NOMO-1 treated with dmso at 0.1 percent for 144 hours (cell line): Measurements from ENCODE around the gene TBC1D22A.

Source experiments
- DNase-seq: peaks from one replicate; lab custom pipeline; 2025; ENCODE audit not compliant: unreplicated experiment; lab: John Stamatoyannopoulos, UW

The TBC1D22A gene

DNA sequence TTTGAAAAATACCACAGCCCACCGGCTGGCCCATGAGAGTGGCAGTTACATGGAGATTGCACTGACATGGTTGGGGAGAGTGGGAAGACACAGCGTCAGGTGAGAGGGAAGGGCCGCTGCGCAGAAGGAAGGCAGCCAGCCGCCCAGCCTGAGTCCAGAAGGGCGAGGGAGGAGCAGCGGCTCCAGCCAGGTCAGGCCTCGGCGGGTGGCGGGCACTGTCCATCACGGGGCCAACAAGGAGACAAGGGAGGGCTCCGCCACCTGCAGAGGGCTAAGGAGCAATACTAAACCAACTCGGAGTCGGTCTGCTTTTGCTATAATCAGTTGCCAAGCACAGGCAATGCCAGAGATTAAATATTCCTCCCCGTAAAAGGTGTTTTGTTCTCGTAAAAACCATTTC is 384.5 kb downstream of the TBC1D22A start:
- DNase-seq, result no peak

DNA sequence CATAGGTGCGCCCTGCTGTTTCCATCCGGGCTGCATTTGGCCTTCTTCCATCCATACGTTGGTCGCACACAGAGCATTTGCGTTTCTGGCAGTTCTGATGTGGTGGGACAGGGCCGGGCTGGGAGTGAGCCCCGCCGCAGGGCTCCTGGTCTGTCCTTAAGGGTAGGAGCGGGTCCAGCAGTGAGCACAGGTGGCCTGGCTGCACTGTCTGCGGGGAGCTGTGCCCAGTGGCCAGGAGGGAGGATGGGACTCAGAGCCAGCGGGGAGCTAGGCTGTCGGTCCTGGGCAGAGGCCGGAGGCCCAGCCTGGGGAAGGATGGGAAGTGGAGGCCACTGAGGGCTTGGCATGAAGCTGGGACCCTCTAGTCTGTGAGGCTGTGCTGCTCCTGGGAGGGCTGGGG is 385.1 kb downstream of the TBC1D22A start:
- DNase-seq, result no peak

- DNase-seq, result no peak
These were observed 386.1 kb downstream of the TBC1D22A start for GRCh38 chr22:47148510-47148909.

DNA sequence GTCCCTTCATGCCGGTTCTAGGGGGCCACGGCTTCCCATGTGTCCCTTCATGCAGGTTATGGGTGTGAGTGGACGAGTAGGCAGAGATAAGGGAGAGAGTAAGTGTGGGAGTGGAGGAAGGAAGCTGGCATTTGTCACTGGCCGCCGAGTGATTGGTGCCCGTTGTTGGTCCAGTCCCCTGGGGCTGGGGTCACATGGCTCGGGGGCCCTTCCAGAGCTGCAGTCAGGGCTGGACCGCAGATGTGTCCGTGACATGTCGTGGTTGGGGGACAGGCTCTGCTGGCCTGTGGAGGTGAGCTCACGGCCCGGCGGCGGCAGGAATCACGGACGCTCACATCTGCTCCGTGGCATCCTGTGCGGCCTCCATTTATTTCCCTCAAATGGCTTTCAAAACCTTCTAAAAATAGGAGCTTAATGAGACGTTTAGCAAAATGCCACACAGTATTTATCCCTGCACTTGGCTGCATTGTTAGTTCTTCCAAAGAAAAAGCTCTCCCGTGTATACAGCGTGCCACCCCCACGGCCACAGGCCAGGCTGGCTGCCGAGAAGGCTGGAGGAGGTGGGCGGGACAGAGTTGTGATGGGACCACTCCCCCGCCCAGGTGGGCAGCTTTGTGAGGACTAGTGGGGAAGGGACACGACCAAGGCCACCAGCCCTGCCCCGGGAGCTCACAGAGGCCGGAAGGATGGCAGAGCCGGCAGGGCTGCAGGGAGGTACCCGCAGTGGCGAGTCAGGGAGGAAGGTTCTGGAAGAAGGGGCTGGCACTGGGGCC is 386.7 kb downstream of the TBC1D22A start:
- DNase-seq, result no peak

GRCh38 chr22:47149976-47150375 is 387.5 kb downstream of the TBC1D22A start:
- DNase-seq, result no peak

DNA sequence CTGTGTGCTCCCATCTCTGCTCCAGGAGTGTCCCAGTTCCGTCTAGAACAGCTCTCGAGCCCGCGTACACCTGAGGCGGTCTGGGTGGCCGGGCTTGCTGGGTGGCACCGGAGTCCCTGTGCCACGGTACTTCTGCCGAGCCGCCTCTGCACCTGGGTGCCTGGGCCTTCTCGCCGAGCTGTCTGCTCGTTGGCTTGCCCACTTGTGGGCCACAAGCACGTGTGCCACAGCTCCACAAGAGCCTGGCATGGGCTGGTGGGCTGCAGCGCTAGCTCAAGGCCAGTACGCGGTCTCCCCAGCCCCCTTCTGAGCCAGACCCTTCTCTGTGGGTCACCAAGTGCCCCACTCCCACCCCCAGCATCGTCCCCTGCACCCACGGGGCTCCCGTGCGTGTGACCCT is 388.0 kb downstream of the TBC1D22A start:
- DNase-seq, result no peak

DNA sequence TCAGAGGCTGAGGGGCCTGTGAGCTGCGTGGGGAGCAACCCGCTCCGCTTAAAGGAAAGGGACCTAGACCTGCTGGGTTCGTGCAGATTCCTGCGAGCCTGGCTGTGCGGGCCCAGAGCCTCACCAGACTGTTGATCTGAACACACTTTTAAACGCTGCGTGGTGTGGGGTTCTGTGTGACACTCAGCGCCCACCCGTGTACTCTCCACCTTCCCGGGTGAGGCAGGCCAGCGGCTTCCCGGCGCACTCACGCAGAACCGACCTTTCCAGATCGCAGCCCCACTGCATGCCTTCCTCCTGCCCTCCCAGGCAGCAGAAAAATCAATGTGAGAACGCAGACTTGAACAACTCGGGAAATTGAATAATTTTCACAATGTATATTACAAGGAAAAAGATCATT is 388.6 kb downstream of the TBC1D22A start:
- no peak for DNase-seq

DNA sequence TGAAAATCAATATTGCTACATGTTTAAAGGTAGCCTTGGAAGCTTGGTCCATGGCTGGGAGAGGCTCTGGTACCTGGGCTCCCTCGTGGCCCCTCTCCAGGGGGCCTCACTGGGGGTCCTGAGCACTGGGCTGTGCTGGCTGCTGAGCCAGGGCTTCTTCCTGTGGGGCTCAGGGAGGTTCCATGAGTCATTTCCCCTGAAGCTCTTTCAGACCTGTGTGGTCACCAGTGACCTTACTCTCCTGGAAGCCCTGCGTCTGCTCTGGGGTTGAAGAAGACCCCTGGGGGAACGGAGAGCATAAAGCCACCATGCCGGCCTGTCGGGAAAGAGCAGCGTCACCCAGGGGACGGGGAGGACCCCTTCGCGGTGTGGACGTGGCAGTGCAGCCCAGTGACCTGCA is 389.0 kb downstream of the TBC1D22A start:
- no peak for DNase-seq

DNA sequence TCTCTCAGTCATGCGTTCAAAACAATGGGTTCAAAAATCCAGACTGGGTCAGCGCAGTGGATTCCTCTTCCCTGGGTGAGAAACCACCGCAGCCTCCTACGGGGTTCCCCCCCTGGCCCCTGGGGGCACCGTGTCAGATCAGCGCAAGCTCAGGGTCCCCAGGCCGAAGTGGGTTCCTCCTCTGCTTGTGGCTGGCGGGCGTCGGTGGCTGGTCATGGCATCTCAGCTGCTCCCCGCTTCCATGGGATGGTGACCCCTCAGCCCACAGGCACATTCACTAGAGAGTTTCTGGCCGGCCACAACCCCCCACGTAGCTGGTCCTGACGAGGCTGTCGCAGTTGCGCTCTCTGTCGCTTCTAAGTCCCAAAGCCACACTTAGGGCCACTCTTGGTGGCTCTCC is 389.8 kb downstream of the TBC1D22A start:
- no peak for DNase-seq

- DNase-seq, result no peak
These were observed 390.5 kb downstream of the TBC1D22A start for GRCh38 chr22:47152938-47153337.

DNA sequence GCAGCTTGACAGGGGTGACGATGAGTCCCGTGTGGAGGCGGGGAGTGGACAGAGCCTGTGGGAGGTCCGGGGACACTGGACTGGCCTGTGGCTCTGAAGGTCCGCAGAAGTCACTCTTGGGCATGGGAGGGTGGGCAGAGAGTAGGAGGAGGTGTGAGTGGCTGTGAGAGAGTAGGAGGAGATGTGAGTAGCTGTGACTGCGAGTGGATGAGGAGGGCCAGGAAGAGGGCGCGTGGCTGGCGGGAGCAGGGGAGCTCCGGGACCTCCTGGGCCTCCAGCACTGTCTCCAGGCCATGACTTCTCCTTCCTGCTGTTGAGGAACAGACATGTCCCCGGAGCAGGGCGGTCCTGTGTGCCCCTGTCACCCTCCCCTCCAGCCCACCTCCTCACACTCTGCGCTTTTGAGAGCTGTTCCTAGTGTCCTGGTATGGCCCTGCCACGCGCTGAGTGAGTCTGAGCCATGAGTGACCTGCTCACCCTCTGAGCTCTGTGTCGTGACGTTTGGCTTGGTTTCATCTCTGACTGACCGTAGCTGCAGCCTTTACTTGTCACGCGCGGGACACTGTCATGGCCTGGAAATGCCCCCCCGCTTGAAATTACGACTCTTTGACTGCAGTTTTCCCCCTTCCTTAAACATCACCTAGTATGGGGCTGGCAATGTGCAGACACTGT is 391.5 kb downstream of the TBC1D22A start:
- no peak for DNase-seq

DNA sequence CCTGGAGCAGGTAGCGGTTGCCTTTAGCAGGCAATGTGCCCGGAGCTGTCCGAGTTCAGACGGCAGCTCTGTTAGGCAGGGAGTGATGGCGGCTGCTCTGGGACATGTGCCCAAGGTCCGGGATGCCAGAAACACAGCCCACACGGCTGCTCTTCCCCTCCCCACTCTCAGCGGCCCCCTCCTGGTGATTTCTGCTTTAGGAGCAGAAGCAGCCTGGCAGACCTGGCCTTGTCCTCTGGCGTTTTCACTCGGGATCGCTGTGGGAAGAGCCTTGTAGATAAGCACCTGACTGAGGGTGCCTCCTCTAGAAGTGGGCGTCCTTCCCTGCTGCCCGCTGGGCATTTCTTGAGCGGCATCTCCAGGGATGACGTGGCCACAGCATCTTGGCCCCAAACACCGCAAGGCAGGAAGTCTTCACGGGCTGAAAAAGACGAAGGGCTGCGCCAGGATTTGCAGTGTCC is 392.2 kb downstream of the TBC1D22A start:
- DNase-seq, result no peak

DNA sequence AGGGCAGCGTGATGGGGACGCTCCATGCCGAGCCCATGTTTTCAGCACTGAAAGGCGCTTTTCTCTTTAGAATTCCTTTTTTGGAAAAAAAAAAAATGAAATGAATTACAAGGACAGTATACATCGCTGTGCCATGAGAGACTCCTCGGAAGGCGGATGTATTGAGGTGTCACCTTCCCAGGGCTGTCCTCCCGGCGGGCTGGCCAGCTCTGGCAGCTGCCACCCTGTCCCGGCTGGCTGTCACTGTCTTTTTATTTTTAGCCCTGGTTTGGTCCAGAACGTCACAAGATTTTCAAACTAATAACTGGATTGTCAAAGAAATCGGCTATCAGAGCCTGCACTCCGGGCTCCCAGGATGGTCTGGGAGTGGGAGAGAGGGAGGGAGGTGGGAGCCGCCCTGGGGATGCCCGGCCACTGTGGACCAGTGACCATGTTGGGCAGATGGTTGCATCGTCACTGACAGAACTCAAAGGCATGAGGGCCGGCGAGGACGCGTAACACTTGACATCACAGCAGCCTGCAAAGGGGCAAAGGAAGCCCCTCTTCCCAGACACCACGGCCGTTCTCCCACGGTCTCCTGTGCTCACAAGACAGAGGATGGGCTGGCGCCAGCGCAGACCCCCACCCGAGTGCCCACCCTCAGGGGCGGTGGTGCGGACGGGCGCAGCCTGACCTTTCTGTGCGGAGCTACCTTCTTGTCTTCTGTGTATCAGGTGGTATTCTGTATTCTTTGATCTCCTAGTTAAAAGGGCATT is 392.9 kb downstream of the TBC1D22A start:
- no peak for DNase-seq

GRCh38 chr22:47155912-47156311 is 393.5 kb downstream of the TBC1D22A start:
- DNase-seq, result no peak

GRCh38 chr22:47156352-47157092 is 394.1 kb downstream of the TBC1D22A start:
- no peak for DNase-seq

DNA sequence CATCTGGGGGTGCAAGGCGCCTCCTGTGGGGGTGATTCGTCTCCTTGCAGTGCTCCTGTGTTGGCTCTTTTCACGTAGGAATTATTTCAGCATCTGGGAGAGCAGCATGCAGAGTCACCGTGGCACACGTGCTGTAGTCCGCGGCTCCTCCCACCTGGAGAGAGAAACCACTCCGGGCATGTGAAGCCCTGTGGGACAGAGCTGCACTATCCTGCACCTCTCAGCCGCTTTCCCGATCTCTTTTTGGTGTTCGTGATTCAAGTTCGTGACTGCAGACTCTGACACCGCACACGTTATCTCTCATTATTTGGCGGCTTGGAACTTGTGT is 394.6 kb downstream of the TBC1D22A start:
- DNase-seq, result no peak

DNA sequence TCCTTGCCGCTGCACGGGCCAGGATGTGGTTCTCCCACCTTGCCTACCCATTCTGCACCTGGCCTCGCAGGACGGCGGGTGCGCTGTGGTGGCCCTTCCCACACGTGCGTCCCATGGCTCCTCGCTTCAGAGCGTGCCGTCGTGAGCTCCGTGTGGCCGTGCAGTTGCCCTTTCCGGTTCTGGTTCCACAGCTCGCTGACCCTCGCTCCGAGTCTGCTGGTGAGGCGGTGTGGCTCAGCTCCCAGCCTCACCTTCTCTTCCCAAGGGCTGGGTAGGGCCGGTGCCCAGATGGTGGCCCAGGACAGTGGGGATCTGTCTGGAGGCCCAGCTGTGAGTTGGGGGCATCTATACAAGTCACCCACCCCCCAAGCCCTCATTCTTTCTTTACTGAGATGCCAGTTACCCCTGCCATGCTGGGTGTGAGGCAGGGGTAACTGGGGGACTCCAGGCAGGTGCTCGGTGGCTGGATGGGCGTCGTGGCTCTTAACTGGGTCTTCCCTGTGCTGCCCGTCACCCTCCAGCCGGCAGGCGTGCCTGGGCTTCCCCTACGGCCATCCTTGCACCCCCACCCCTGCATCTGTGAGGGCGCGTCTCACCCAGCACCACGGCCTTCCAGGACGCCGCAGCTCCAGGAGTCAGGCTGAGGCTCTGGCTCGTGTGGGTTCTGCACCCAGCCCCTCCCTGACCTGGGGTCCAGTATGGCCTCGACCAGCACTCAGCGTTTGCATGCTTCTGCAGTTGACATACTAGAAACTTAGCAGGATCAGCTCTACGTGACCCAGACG is 395.2 kb downstream of the TBC1D22A start:
- no peak for DNase-seq

DNA sequence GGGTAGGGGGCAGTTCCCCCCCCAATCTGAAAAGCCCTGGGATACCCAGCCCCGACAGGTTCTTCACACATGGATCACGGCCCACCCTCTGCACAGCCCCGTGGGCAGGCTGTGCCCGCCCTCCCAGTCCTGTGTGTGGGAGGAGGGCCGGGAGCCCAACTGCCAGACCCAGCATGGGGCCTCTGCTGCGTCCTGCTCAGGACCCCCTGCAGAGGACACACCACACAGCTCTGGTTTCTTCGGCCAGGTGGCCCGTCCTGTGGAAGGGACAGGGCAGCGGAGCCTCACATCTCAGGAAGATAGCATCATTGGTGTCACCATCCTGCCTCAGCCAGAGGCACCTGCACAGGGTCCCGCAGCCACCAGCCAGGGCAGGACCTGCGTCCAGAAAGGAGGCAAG is 396.0 kb downstream of the TBC1D22A start:
- DNase-seq, result no peak

DNA sequence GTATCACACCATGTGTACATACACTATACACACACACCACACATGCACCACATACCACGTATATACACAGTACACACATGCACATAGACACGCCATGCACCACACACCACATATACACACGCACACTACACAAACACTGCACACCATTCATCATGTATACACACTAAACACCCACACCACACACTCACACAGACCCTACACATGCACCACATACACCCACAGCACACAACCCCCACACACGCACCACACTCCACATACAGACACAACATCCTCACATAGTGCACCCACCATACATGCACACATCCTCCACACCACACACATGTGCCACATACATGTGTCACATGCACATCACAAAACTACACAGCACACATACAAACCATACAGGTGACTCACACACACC is 397.1 kb downstream of the TBC1D22A start:
- no peak for DNase-seq

DNA sequence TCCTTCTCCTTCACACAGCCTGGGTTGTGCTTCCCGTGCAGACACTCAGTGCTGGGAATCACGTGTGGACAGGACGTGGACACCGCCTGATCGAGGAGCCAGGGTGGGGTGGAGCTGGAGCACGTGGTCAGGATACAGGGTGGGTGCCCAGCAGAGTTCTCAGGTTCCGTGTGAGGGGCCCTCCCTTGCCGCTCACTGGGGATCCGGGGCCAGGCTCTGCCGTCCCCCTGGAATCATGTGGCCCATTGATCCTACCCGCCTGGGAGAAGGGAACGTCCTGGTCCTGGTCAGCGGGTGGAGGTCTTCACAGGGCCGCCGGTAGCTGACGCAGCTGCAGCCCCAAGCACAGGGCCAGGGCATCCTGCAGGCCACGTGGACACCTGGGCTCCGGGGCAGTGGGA is 397.7 kb downstream of the TBC1D22A start:
- no peak for DNase-seq
